ENCODE results near the gene ASPM.

The ASPM gene

GRCh38 chr1:197151185-197151584, 4.7 kb upstream of the ASPM start:
- H3K36me3 ChIP-seq (ENCODE audit: low read length) = no peaks in the 10 kb centered on the region
- no peak for TF ChIP-seq CTCF (IDR thresholded peaks at IDR 0.05; ENCODE audit: insufficient read depth, low read length, poor library complexity, severe bottlenecking)
- TF ChIP-seq EZH2phosphoT487 (conservative IDR thresholded peaks at IDR 0.05; ENCODE audit: low read length) = no peak
- peaks cover 5% of the 10 kb centered on the region; the same call in 1 of the 2 replicates for H3F3A ChIP-seq (ENCODE audit: insufficient read depth)
- H3K9ac ChIP-seq (ENCODE audit: low read length) = no peak overlapping the region
- no peak overlapping the region for H3K4me3 ChIP-seq (ENCODE audit: insufficient read depth, low read length, poor library complexity, severe bottlenecking)
- no peaks in the 10 kb centered on the region for H3K9me3 ChIP-seq (ENCODE audit: insufficient read depth, low read length)
- no peak overlapping the region for H3K27ac ChIP-seq (ENCODE audit: low read depth, low read length)
- H3K27me3 ChIP-seq (ENCODE audit: low read length) = no peaks in the 10 kb centered on the region
- H3K4me2 ChIP-seq (ENCODE audit: low read depth, low read length, poor library complexity, severe bottlenecking) = no peak overlapping the region
- H4K20me1 ChIP-seq (ENCODE audit: low read depth, low read length) = no peaks in the 10 kb centered on the region
- no peaks in the 10 kb centered on the region for H3K9me2 ChIP-seq (replicated peaks; ENCODE audit: insufficient read depth, low read length)
- no peak overlapping the region for H2AFZ ChIP-seq (ENCODE audit: low read depth, low read length, severe bottlenecking)
- H3K79me2 ChIP-seq (ENCODE audit: insufficient read depth, low read length) = peaks cover 3% of the 10 kb centered on the region

GRCh38 chr1:197150336-197151005, 4.0 kb upstream of the ASPM start:
- Histone ChIP-seq H3K9me3 (ENCODE audit: insufficient read depth, low read length) (no peaks in the 10 kb centered on the region), H3K9me2 (replicated peaks; ENCODE audit: insufficient read depth, low read length) (no peaks in the 10 kb centered on the region), H4K20me1 (ENCODE audit: low read depth, low read length) (no peaks in the 10 kb centered on the region), H3K36me3 (ENCODE audit: low read length) (no peaks in the 10 kb centered on the region), H3K79me2 (ENCODE audit: insufficient read depth, low read length) (peaks cover 10% of the 10 kb centered on the region), H3K27ac (ENCODE audit: low read depth, low read length) (no peak overlapping the region), H3K9ac (ENCODE audit: low read length) (no peak overlapping the region), H3K27me3 (ENCODE audit: low read length) (no peaks in the 10 kb centered on the region), H3K4me3 (ENCODE audit: insufficient read depth, low read length, poor library complexity, severe bottlenecking) (no peak overlapping the region), H3F3A (ENCODE audit: insufficient read depth) (peaks cover 5% of the 10 kb centered on the region; the same call in 1 of the 2 replicates), H2AFZ (ENCODE audit: low read depth, low read length, severe bottlenecking) (no peak overlapping the region), H3K4me2 (ENCODE audit: low read depth, low read length, poor library complexity, severe bottlenecking) (no peak overlapping the region)
- TF ChIP-seq EZH2phosphoT487 (conservative IDR thresholded peaks at IDR 0.05; ENCODE audit: low read length) (no peak), CTCF (IDR thresholded peaks at IDR 0.05; ENCODE audit: insufficient read depth, low read length, poor library complexity, severe bottlenecking) (no peak)

- Histone ChIP-seq H3K27me3 (ENCODE audit: low read length) (no peaks in the 10 kb centered on the region), H3F3A (ENCODE audit: insufficient read depth) (peaks cover 5% of the 10 kb centered on the region; the same call in 1 of the 2 replicates), H3K36me3 (ENCODE audit: low read length) (peaks cover 6% of the 10 kb centered on the region; the same call in 1 of the 2 replicates), H3K4me3 (ENCODE audit: insufficient read depth, low read length, poor library complexity, severe bottlenecking) (no peak overlapping the region), H2AFZ (ENCODE audit: low read depth, low read length, severe bottlenecking) (no peak overlapping the region), H3K9me2 (replicated peaks; ENCODE audit: insufficient read depth, low read length) (no peaks in the 10 kb centered on the region), H3K79me2 (ENCODE audit: insufficient read depth, low read length) (peaks cover 21% of the 10 kb centered on the region), H3K9me3 (ENCODE audit: insufficient read depth, low read length) (no peaks in the 10 kb centered on the region), H3K4me2 (ENCODE audit: low read depth, low read length, poor library complexity, severe bottlenecking) (no peak overlapping the region), H4K20me1 (ENCODE audit: low read depth, low read length) (0 out of 2 replicates have a peak, but pooled peaks cover 3% of the 10 kb centered on the region), H3K9ac (ENCODE audit: low read length) (no peak overlapping the region), H3K27ac (ENCODE audit: low read depth, low read length) (no peak overlapping the region)
- no peak for TF ChIP-seq CTCF (IDR thresholded peaks at IDR 0.05; ENCODE audit: insufficient read depth, low read length, poor library complexity, severe bottlenecking)
- no peak for TF ChIP-seq EZH2phosphoT487 (conservative IDR thresholded peaks at IDR 0.05; ENCODE audit: low read length)
Observed at GRCh38 chr1:197149340-197149739, 2.9 kb upstream of the ASPM start.
